Peyer's patch (tissue), 4 donors: ENCODE measurements around the gene TUBB4A. TPM values are rescaled to one million over a fixed set of nuclear protein-coding genes. Genes with fewer than 3 reads are reported as not detected.

Source experiments
- DNase-seq, 3 donors: peaks; one replicate each; pipeline ENCODE4 v3.0.0-alpha.2; 2017 to 2019
- H3K27ac ChIP-seq, 4 donors: fragments of 200-600 bp; sonication (generic); one replicate each; pipeline ENCODE4 v1.5.1; 2016 to 2019
- H3K27me3 ChIP-seq, 2 donors: fragments of 200-600 bp; sonication (generic); one replicate each; pipeline ENCODE4 v1.5.1; 2019
- H3K36me3 ChIP-seq, 3 donors: fragments of 200-600 bp; sonication (generic); one replicate each; pipeline ENCODE4 v1.5.1; 2016 to 2019
- H3K4me1 ChIP-seq, 4 donors: fragments of 200-600 bp; sonication (generic); one replicate each; pipeline ENCODE4 v1.5.1; 2016 to 2019
- H3K4me3 ChIP-seq, 4 donors: fragments of 200-600 bp; sonication (generic); 1 replicate in 3 of 4; 2 replicates in 1 of 4; pipeline ENCODE4 v1.5.1; 2016 to 2019; ENCODE audit warnings: mild to moderate bottlenecking in 1 of 4
- H3K9me3 ChIP-seq, 4 donors: fragments of 200-600 bp; sonication (generic); one replicate each; pipeline ENCODE4 v1.5.1; 2016 to 2019; ENCODE audit warnings: mild to moderate bottlenecking in 1 of 4
- CTCF ChIP-seq, 6 experiments: fragments of 450-650 bp in 4 of 6; fragments of 200-600 bp in 2 of 6; sonication (generic) in 1 of 6; IDR thresholded peaks; one replicate each; pipeline ENCODE4 v1.5.1; 2017 to 2019; ENCODE audit warnings: antibody characterized with exemption in 6 of 6, mild to moderate bottlenecking in 3 of 6, moderate library complexity in 1 of 6
- POLR2A ChIP-seq, 2 donors: fragments of 450-650 bp; IDR thresholded peaks; one replicate each; pipeline ENCODE4 v1.5.1; 2017; ENCODE audit warnings: antibody characterized with exemption in 2 of 2, mild to moderate bottlenecking in 2 of 2, moderate library complexity in 2 of 2
- total RNA-seq, 4 donors: library from RNA; depleted of rRNA; stranded (reverse); fragments of >200 nt; gene quantifications; one replicate each; pipeline ENCODE4 v1.1.0, GENCODE V29; 2016

TUBB4A gene
- total RNA-seq, 4 donors from 2014 or later: 0.54 to 1.6 TPM; not detected in 2

DNA sequence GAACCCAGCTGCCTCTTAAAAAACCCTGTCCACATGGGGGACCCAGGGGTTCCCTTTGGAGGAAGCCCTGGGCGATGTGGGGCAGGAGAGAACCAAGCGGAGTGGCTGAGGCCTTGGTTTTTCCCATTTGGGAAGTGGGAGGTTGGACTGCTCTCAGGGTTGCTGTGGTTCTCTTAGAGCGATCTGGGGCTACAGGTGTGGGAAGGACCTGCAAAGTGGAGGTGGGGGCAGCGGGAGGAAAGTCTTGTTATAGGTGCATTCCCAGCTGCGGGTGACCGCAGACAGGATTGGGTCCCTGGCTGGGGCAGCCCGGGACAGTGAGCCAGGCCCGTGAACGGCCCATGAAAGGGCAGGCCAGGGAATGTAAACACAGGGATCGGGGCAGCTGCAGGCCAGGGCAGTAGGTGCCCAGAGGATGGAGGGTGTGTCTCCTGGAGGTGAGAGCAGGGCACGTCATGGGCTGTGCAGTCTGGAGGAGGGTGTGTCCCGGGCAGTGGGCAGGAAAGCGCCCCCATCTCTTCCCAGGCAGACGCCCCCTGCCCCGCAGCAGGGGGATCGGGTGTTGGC, 43.3 kb downstream of the TUBB4A start:
- peaks cover 0 to 33% (median 0%) of the 10 kb centered on the region in 3 donors for H3K36me3 ChIP-seq
- H3K27ac ChIP-seq: peak overlapping the region in 3 of 4 donors; percentile 85 to 94 (median 89)
- H3K4me3 ChIP-seq: peak overlapping the region; percentile 78 to 98 (median 78)
- TF ChIP-seq CTCF (IDR thresholded peaks at IDR 0.05): peak in 1 of 6 experiments; percentile 7
- TF ChIP-seq POLR2A (IDR thresholded peaks at IDR 0.05): no peak
- DNase-seq: peak in 1 of 3 donors; percentile 64
- H3K9me3 ChIP-seq: peaks cover 0 to 7% (median 0%) of the 10 kb centered on the region in 4 donors
- no peaks in the 10 kb centered on the region for H3K27me3 ChIP-seq
- peaks cover 0 to 13% (median 8%) of the 10 kb centered on the region in 4 donors for H3K4me1 ChIP-seq

GRCh38 chr19:6457958-6458694, 44.0 kb downstream of the TUBB4A start:
- peaks cover 0 to 13% (median 8%) of the 10 kb centered on the region in 4 donors for H3K4me1 ChIP-seq
- peaks cover 0 to 8% (median 0%) of the 10 kb centered on the region in 4 donors for H3K9me3 ChIP-seq
- peaks cover 0 to 40% (median 0%) of the 10 kb centered on the region in 3 donors for H3K36me3 ChIP-seq
- H3K27me3 ChIP-seq: no peaks in the 10 kb centered on the region
- DNase-seq: no peak
- H3K4me3 ChIP-seq: peak overlapping the region in 2 of 4 donors; percentile 78 to 98
- no peak for TF ChIP-seq POLR2A (IDR thresholded peaks at IDR 0.05)
- no peak for TF ChIP-seq CTCF (IDR thresholded peaks at IDR 0.05)
- no peak overlapping the region for H3K27ac ChIP-seq

- TF ChIP-seq POLR2A (IDR thresholded peaks at IDR 0.05) (no peak), CTCF (IDR thresholded peaks at IDR 0.05) (no peak)
- Histone ChIP-seq H3K27ac (no peak overlapping the region), H3K9me3 (peaks cover 0 to 8% (median 0%) of the 10 kb centered on the region in 4 donors), H3K4me1 (peaks cover 0 to 11% (median 7%) of the 10 kb centered on the region in 4 donors), H3K27me3 (no peaks in the 10 kb centered on the region), H3K4me3 (no peak overlapping the region), H3K36me3 (peaks cover 0 to 53% (median 0%) of the 10 kb centered on the region in 3 donors)
- no peak for DNase-seq
Measured at GRCh38 chr19:6455924-6456323, 46.2 kb downstream of the TUBB4A start.

DNA sequence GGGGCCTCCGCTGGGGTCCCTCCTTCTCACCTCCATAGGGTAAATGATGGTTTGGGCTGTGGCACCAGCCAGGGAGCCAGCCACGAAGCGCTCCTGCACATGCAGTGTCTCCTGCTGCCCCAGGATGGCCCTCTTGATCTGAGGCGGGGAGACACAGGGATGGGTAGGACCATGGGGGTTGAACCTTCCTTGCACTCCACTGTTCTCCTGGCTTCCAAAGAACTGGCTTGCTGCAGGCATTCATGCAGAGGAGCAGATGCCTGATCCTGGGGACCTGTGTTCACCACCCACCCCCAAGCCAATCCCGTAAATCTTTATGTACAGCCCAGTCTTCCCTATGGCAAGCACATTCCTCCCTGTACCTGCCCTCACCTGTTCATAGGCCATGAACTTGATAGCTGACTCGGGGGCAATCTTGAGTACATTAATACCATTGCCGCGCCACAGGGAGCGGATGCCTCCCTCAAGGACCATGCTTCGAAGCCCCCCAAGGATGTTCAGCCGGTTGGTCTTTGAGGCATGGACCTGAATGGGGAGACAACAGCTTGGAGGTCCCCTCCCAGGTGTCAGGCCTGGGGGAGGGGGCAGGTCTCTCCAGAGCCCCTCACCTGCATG, 48.1 kb downstream of the TUBB4A start:
- peaks cover 0 to 8% (median 0%) of the 10 kb centered on the region in 4 donors for H3K9me3 ChIP-seq
- DNase-seq: no peak
- no peaks in the 10 kb centered on the region for H3K27me3 ChIP-seq
- H3K36me3 ChIP-seq: peaks cover 0 to 53% (median 0%) of the 10 kb centered on the region in 3 donors
- H3K4me1 ChIP-seq: peaks cover 0 to 7% (median 4%) of the 10 kb centered on the region in 4 donors
- H3K27ac ChIP-seq: no peak overlapping the region
- no peak for TF ChIP-seq POLR2A (IDR thresholded peaks at IDR 0.05)
- no peak for TF ChIP-seq CTCF (IDR thresholded peaks at IDR 0.05)
- no peak overlapping the region for H3K4me3 ChIP-seq

GRCh38 chr19:6452899-6453298, 49.2 kb downstream of the TUBB4A start:
- H3K36me3 ChIP-seq: peaks cover 0 to 53% (median 0%) of the 10 kb centered on the region in 3 donors
- H3K27me3 ChIP-seq: no peaks in the 10 kb centered on the region
- H3K27ac ChIP-seq: no peak overlapping the region
- TF ChIP-seq POLR2A (IDR thresholded peaks at IDR 0.05) (no peak), CTCF (IDR thresholded peaks at IDR 0.05) (no peak)
- no peaks in the 10 kb centered on the region for H3K4me1 ChIP-seq
- H3K4me3 ChIP-seq: no peak overlapping the region
- no peak for DNase-seq
- H3K9me3 ChIP-seq: peaks cover 0 to 8% (median 0%) of the 10 kb centered on the region in 4 donors
